ENCODE measurements around the gene SKAP1. TPM values are rescaled to one million over a fixed set of nuclear protein-coding genes. Genes with fewer than 3 reads are reported as not detected.

SKAP1 gene
- total and polyA plus RNA-seq, 2 donors from 2014 or later = 34.8 to 42.6 TPM

DNA sequence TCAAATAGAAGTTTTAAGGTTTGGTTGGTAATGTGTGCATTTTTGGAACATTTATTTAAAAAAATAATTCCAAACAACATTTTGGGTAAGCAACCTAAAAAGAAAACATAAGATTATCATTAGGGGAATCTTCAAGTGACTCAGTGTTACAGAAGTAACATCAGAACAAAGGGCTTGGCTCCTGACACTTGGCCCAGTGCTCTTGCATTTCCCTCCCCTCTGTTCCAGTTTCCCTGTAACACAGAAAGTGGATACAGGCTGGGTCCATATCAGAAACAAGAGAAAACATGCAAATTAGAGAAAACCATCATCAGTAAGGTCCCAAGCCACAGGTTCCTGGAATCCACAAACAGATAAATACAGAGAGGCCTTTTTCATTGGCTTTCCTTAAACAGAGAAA lies 40.1 kb downstream of the SKAP1 start:
- no peaks in the 10 kb centered on the region for H3K4me1 ChIP-seq (ENCODE audit: control insufficient read depth in 2 of 3, insufficient read depth in 2 of 3, low read depth in 1 of 3, low read length in 3 of 3)
- FAIRE-seq (no peak), DNase-seq (no peak)
- TF ChIP-seq, protein P1, sequence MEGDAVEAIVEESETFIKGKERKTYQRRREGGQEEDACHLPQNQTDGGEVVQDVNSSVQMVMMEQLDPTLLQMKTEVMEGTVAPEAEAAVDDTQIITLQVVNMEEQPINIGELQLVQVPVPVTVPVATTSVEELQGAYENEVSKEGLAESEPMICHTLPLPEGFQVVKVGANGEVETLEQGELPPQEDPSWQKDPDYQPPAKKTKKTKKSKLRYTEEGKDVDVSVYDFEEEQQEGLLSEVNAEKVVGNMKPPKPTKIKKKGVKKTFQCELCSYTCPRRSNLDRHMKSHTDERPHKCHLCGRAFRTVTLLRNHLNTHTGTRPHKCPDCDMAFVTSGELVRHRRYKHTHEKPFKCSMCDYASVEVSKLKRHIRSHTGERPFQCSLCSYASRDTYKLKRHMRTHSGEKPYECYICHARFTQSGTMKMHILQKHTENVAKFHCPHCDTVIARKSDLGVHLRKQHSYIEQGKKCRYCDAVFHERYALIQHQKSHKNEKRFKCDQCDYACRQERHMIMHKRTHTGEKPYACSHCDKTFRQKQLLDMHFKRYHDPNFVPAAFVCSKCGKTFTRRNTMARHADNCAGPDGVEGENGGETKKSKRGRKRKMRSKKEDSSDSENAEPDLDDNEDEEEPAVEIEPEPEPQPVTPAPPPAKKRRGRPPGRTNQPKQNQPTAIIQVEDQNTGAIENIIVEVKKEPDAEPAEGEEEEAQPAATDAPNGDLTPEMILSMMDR (IDR thresholded peaks at IDR 0.05; ENCODE audit: borderline replicate concordance, extremely low read depth, insufficient read depth) = no peak
- no peaks in the 10 kb centered on the region for H3K9me3 ChIP-seq (ENCODE audit: control insufficient read depth in 2 of 3, insufficient read depth in 1 of 3, low read length in 3 of 3)
- no peak overlapping the region for H3K27ac ChIP-seq (ENCODE audit: low read depth in 2 of 2, low read length in 2 of 2)
- H3K27me3 ChIP-seq (ENCODE audit: control insufficient read depth, insufficient read depth, low read length) = no peaks in the 10 kb centered on the region
- H3K4me3 ChIP-seq (ENCODE audit: low read length in 3 of 3) = no peak overlapping the region
- H3K9ac ChIP-seq (ENCODE audit: low read length in 3 of 3) = no peak overlapping the region
- intact Hi-C loops (cut with DNase I) = no loop called here
- H3K36me3 ChIP-seq (ENCODE audit: control insufficient read depth in 2 of 3, insufficient read depth in 3 of 3, low read length in 3 of 3) = no peaks in the 10 kb centered on the region

GRCh38 chr17:48388955-48389743 lies 40.9 kb downstream of the SKAP1 start:
- H3K9me3 ChIP-seq (ENCODE audit: control insufficient read depth in 2 of 3, insufficient read depth in 1 of 3, low read length in 3 of 3) = no peaks in the 10 kb centered on the region
- H3K27ac ChIP-seq (ENCODE audit: low read depth in 2 of 2, low read length in 2 of 2) = no peak overlapping the region
- no peak overlapping the region for H3K9ac ChIP-seq (ENCODE audit: low read length in 3 of 3)
- DNase-seq = no peak
- no peaks in the 10 kb centered on the region for H3K36me3 ChIP-seq (ENCODE audit: control insufficient read depth in 2 of 3, insufficient read depth in 3 of 3, low read length in 3 of 3)
- H3K4me3 ChIP-seq (ENCODE audit: low read length in 3 of 3) = no peak overlapping the region
- intact Hi-C loops (cut with DNase I) = no loop called here
- FAIRE-seq = no peak
- no peaks in the 10 kb centered on the region for H3K4me1 ChIP-seq (ENCODE audit: control insufficient read depth in 2 of 3, insufficient read depth in 2 of 3, low read depth in 1 of 3, low read length in 3 of 3)
- no peaks in the 10 kb centered on the region for H3K27me3 ChIP-seq (ENCODE audit: control insufficient read depth, insufficient read depth, low read length)
- TF ChIP-seq, protein P1 (IDR thresholded peaks at IDR 0.05; ENCODE audit: borderline replicate concordance, extremely low read depth, insufficient read depth) = no peak

DNA sequence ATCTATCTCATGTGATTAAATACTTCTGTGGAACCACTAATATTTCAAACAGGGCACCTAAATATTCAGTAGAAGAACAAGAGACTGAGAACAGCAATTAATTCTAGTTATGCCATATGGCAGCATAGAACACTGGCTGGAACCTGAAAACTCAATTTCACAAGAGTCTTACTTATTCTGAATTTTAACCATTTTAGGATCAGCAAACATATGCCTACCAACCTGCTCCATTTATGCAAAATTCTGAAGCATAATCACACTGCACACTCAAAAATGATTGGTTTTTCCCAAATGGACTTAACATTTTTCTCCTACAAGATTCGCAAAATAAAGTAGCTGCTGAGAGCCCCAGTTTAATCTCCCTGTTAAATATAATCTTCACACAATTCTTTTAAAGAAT lies 43.2 kb downstream of the SKAP1 start:
- no peak for DNase-seq
- intact Hi-C loops (cut with DNase I) = no loop called here
- no peaks in the 10 kb centered on the region for H3K27me3 ChIP-seq (ENCODE audit: control insufficient read depth, insufficient read depth, low read length)
- FAIRE-seq = no peak
- no peak overlapping the region for H3K9ac ChIP-seq (ENCODE audit: low read length in 3 of 3)
- no peaks in the 10 kb centered on the region for H3K36me3 ChIP-seq (ENCODE audit: control insufficient read depth in 2 of 3, insufficient read depth in 3 of 3, low read length in 3 of 3)
- no peaks in the 10 kb centered on the region for H3K4me1 ChIP-seq (ENCODE audit: control insufficient read depth in 2 of 3, insufficient read depth in 2 of 3, low read depth in 1 of 3, low read length in 3 of 3)
- no peak overlapping the region for H3K27ac ChIP-seq (ENCODE audit: low read depth in 2 of 2, low read length in 2 of 2)
- no peak overlapping the region for H3K4me3 ChIP-seq (ENCODE audit: low read length in 3 of 3)
- TF ChIP-seq, protein P1 (IDR thresholded peaks at IDR 0.05; ENCODE audit: borderline replicate concordance, extremely low read depth, insufficient read depth) = no peak
- H3K9me3 ChIP-seq (ENCODE audit: control insufficient read depth in 2 of 3, insufficient read depth in 1 of 3, low read length in 3 of 3) = no peaks in the 10 kb centered on the region

Measured in kidney (tissue), 14 donors.